Activated CD4-positive, alpha-beta T cell treated with anti-CD3 and anti-CD28 coated beads, Interleukin-2, amount 50 U/mL, for 4 hours (primary cell): Measurements from ENCODE around the gene FADS3.
"Not testable (repeated sequence)": the region's sequence is repeated elsewhere in the genome, so short reads cannot be mapped to it uniquely, and the experiment has no call there.

Experiments
- DNase-seq, 2 experiments: peaks; one replicate each; pipeline ENCODE4 v3.0.0-alpha.2; 2020

Gene FADS3

GRCh38 chr11:61897387-61898246, 6.3 kb upstream of the FADS3 start:
- peak; percentile 73 to 76 for DNase-seq

- DNase-seq = no peak
These were observed 5.5 kb upstream of the FADS3 start for GRCh38 chr11:61896665-61897386.

DNA sequence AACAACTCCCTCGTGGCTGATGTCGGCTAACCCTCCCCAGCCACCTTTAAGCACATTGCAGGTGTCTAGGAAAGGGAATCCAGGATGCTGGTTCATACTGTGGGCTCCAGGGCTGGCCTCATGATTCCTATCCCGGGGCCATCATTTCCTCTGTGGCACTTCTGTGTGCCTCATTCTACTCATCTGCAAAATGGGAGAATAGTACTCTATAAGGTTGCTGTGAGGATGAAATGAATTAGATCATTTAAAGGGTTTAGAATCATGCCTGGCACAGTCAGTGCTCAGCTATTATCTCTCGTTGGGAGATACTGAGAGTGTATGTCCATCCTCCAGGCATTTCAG, 4.3 kb upstream of the FADS3 start:
- no peak for DNase-seq

- DNase-seq = no peak
These were observed 3.8 kb upstream of the FADS3 start for GRCh38 chr11:61895046-61895717.

GRCh38 chr11:61893981-61894380, 2.6 kb upstream of the FADS3 start:
- no peak for DNase-seq

GRCh38 chr11:61892085-61892370, 683 bp upstream of the FADS3 start:
- no peak for DNase-seq

- peak; percentile 16 for DNase-seq
These were observed 615 bp downstream of the FADS3 start for GRCh38 chr11:61890529-61891330.

- DNase-seq = no peak
These were observed 1.5 kb downstream of the FADS3 start for GRCh38 chr11:61889831-61890230.

DNA sequence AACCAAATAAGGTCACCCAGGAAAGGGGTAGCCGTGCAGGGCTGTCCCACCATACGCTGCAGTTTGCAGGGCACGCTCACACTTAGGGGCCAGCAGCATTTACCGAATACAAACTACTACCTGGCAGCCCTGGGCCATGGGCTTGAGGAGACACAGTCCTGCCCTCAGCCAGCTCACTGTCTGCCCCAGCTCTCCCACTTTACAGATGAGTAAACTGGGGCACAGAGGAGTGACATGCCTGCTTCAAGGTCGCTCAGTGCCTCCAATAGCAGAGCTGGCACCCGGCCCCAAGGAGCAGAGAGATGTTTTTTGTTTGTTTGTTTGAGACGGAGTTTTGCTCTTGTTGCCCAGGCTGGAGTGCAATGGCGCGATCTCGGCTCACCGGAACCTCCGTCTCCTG, 2.8 kb downstream of the FADS3 start:
- DNase-seq = no peak

- no peak for DNase-seq
These were observed 3.4 kb downstream of the FADS3 start for GRCh38 chr11:61887839-61888494.

DNA sequence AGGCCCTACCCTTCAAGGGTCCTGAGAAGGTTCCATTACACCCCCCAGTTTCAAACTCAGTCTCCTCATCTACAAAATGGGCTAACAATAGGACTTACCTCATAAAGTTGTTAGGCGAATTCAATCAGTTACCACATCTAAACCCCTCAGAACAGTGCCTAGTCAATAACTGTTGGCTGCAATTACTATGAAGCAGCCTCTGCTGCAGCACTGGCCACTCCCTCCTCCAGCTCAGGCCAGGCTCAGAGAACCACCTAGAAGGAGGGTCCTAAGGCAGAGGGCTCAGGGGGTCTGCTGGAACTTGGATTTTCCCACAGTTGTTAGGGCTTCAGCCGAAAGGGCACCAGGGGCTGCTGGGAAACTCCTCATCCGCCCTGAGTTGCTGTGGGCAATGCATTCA, 4.7 kb downstream of the FADS3 start:
- no peak for DNase-seq

DNA sequence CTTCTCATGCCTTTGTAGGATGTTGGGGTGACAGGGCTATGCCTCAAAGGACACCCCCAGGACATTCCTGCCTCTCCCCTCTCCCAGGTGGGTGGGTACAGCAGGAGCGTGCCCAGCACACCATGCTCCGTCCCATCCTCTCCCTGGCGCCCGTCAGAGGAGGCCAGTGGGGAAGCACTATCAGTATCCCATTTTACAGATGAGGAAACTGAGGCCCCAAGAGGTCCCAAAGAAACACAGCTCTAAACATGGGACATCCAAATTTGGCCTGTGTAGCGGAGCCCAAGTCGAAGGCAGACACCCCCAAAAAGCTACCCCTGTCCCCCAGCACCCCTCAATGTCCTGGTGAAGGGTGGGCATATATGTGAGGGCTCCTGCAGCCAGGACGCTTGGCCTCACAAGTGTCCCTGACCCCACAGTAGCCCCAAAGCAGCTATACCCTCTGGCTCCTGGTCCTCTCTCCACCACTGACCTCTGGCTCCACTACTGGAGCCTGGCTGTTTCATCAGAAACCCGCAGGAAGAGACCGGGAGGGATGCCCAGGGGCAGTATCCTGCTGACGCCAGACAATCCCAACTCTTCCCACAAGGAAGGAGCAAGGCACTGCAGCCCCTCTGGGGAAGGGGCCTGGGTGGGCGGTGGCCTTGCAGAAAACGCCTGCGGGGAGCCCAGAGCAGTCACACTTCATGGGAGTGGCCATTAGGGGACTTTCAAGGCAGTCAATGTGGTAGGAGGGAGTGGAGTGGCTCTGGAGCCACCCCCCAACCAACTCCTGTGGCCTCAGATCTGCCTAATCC, 5.4 kb downstream of the FADS3 start:
- DNase-seq = no peak

DNA sequence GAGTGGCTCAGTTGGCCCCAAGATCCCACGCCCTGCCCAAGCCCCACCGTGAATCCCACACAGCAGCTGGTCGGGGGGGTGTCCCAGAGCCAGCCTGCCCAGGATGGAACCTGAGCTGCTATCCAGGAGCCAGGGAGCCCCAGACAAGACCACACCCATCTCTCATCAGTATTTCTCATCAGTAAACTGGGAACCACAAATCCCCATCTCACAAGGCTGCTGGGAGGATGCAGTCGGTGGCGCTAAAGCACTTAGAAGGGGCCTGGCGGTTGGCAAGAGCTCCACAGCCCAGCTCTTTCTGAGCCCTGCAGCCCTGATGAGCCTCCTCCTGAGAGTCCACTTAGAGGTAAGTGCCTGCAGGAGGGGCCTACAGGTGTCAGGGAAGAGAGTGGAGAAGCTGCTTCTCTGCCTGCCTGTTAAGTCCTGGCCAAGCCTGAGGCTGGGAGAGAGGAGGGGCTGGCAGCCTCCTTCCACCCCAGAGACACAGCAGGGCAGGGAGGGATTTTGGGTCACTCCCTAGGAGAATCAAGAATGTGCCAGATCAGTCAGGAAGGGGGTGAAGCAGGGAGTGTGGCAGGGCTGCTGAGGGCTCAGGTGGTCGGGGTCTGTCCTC, 6.1 kb downstream of the FADS3 start:
- no peak for DNase-seq

GRCh38 chr11:61883947-61884346, 7.4 kb downstream of the FADS3 start:
- no peak for DNase-seq

- no peak for DNase-seq
These were observed 8.0 kb downstream of the FADS3 start for GRCh38 chr11:61883327-61883726.

GRCh38 chr11:61882879-61883278, 8.5 kb downstream of the FADS3 start:
- no peak for DNase-seq

DNA sequence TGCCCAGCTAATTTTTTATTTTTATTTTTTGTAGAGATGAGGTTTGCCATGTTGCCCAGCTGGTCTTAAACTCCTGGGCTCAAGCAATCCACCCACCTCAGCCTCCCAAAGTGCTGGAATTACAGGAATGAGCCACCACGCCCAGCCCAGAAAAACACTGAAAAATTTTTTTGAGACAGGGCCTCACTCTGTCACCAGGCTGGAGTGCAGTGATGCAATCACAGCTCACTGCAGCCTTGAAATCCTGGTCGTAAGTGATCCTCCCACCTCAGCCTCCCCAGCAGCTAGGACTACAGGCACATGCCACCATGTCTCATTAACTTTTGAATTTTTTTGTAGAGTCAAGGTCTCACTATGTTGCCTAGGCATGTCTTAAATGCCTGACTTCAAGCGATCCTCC, 9.1 kb downstream of the FADS3 start:
- not testable (repeated sequence) for DNase-seq

DNA sequence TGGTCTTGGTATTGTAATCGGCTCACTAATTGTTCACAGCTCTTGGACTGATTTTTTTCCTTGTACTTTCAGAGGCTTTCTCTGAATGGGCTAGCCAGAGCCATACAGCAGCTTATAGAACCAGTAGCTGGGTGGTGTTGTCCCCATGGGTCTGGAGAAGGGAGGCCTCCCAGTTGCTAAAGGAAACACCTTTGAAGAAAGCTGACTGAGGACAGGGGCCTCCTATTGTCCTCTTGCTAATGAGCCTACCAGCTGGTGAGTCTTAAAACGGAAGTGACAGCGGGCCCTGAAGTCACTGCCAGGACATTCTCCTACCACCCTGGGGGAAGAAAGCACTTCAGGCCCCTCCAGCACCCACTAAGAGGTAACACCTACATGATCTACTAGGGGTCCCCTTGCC, 9.9 kb downstream of the FADS3 start:
- no peak for DNase-seq

GRCh38 chr11:61880454-61880853, 10.9 kb downstream of the FADS3 start:
- no peak for DNase-seq

- DNase-seq = no peak
These were observed 11.3 kb downstream of the FADS3 start for GRCh38 chr11:61880031-61880430.

DNA sequence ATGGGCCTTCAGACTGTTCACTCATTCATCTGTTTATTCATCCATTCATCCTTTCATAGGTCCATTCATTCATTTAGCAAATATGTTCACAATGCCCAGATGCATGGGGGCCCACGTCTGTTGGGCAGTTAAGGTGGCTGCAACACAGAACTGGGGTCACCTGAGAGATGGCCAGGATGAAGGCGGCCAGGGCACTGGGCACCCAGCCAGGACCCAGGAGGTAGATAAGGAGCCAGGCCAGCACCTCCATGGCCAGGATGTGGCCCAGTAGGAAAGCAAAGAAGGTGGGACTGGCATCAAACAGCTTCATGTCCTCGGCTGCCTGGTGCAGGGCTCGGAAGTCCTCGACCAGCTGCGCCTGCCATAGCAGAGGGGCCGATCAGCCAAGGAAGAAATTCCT, 12.2 kb downstream of the FADS3 start:
- no peak for DNase-seq
